Liver (tissue), 9 donors: ENCODE measurements around the gene TSPAN16. TPM values are rescaled to one million over a fixed set of nuclear protein-coding genes. Genes with fewer than 3 reads are reported as not detected.

Source experiments
- DNase-seq: peaks from one replicate; pipeline ENCODE4 v3.0.0-alpha.2; 2017; ENCODE audit warnings: low spot score
- H3K27ac ChIP-seq, 2 donors: one replicate each; pipeline ENCODE4 v1.7.0; 2013; ENCODE audit warnings: inconsistent platforms in 2 of 2, low read length in 2 of 2, control low read depth in 1 of 2, low read depth in 1 of 2, mild to moderate bottlenecking in 1 of 2
- H3K27me3 ChIP-seq, 4 donors: one replicate each; pipeline versions ENCODE4 v1.6.1 to v1.7.0; 2013; ENCODE audit warnings: low read length in 3 of 4, inconsistent platforms in 1 of 4, mild to moderate bottlenecking in 1 of 4, moderate library complexity in 1 of 4; ENCODE audit not compliant: control insufficient read depth in 4 of 4, insufficient read depth in 4 of 4
- H3K36me3 ChIP-seq, 4 donors: one replicate each; pipeline versions ENCODE4 v1.6.1 to v1.7.0; 2013; ENCODE audit warnings: low read length in 3 of 4, mild to moderate bottlenecking in 3 of 4, low read depth in 1 of 4, moderate library complexity in 1 of 4; ENCODE audit not compliant: control insufficient read depth in 4 of 4, insufficient read depth in 3 of 4
- H3K4me1 ChIP-seq, 4 donors: one replicate each; pipeline versions ENCODE4 v1.6.1 to v1.7.0; 2013; ENCODE audit warnings: low read length in 3 of 4, mild to moderate bottlenecking in 3 of 4, moderate library complexity in 1 of 4; ENCODE audit not compliant: control insufficient read depth in 4 of 4, insufficient read depth in 4 of 4
- H3K4me3 ChIP-seq, 3 donors: one replicate each; pipeline versions ENCODE4 v1.6.1 to v1.7.0; 2013; ENCODE audit warnings: low read length in 3 of 3, control low read depth in 1 of 3, low read depth in 1 of 3, mild to moderate bottlenecking in 1 of 3
- H3K9ac ChIP-seq, 2 donors: one replicate each; pipeline ENCODE4 v1.7.0; 2013; ENCODE audit warnings: low read length in 2 of 2, mild to moderate bottlenecking in 2 of 2, moderate library complexity in 2 of 2, control low read depth in 1 of 2, low read depth in 1 of 2
- H3K9me3 ChIP-seq, 4 donors: one replicate each; pipeline versions ENCODE4 v1.6.1 to v1.7.0; 2013; ENCODE audit warnings: low read length in 3 of 4; ENCODE audit not compliant: control insufficient read depth in 4 of 4
- EGR1 ChIP-seq, 2 donors: IDR thresholded peaks; 2 replicates each; pipeline ENCODE4 v1.6.1; 2016 to 2018; ENCODE audit warnings: antibody characterized with exemption in 2 of 2, low read depth in 2 of 2
- FOXA1 ChIP-seq: IDR thresholded peaks from 2 replicates; pipeline ENCODE4 v1.6.1; 2016; ENCODE audit warnings: antibody characterized with exemption
- FOXA2 ChIP-seq: IDR thresholded peaks from 2 replicates; pipeline ENCODE4 v1.6.1; 2016; ENCODE audit warnings: antibody characterized with exemption
- GABPA ChIP-seq, 2 donors: IDR thresholded peaks in 1 of 2; conservative IDR thresholded peaks in 1 of 2; 2 replicates each; pipeline ENCODE4 v1.6.1; 2016; ENCODE audit warnings: antibody characterized with exemption in 2 of 2, mild to moderate bottlenecking in 1 of 2, moderate library complexity in 1 of 2
- HNF4A ChIP-seq, 2 donors: conservative IDR thresholded peaks; 2 replicates each; pipeline ENCODE4 v1.6.1; 2016; ENCODE audit warnings: antibody characterized with exemption in 2 of 2, mild to moderate bottlenecking in 2 of 2
- HNF4G ChIP-seq: IDR thresholded peaks from 2 replicates; pipeline ENCODE4 v1.6.1; 2016; ENCODE audit warnings: antibody characterized with exemption
- JUND ChIP-seq, 2 donors: IDR thresholded peaks; 2 replicates each; pipeline ENCODE4 v1.6.1; 2016; ENCODE audit warnings: antibody characterized with exemption in 2 of 2
- NR2F2 ChIP-seq: IDR thresholded peaks from 2 replicates; pipeline ENCODE4 v1.6.1; 2016; ENCODE audit warnings: antibody characterized with exemption
- RAD21 ChIP-seq, 2 donors: IDR thresholded peaks; 2 replicates each; pipeline ENCODE4 v1.6.1; 2016; ENCODE audit warnings: antibody characterized with exemption in 2 of 2, mild to moderate bottlenecking in 2 of 2
- REST ChIP-seq: IDR thresholded peaks from 2 replicates; pipeline ENCODE4 v1.6.1; 2016; ENCODE audit warnings: antibody characterized with exemption, mild to moderate bottlenecking
- RXRA ChIP-seq, 2 donors: IDR thresholded peaks; 2 replicates each; pipeline ENCODE4 v1.6.1; 2017 to 2018; ENCODE audit warnings: antibody characterized with exemption in 2 of 2, mild to moderate bottlenecking in 1 of 2
- SP1 ChIP-seq: IDR thresholded peaks from 2 replicates; pipeline ENCODE4 v1.6.1; 2018; ENCODE audit warnings: antibody characterized with exemption, mild to moderate bottlenecking
- TAF1 ChIP-seq: conservative IDR thresholded peaks from 2 replicates; pipeline ENCODE4 v1.6.1; 2016; ENCODE audit warnings: antibody characterized with exemption, mild to moderate bottlenecking
- YY1 ChIP-seq: IDR thresholded peaks from 2 replicates; pipeline ENCODE4 v1.6.1; 2016; ENCODE audit warnings: antibody characterized with exemption, mild to moderate bottlenecking
- WGBS: extraction: QIAGEN DNeasy Blood & Tissue Kit; methylation state at CpG from one replicate; pipeline ENCODE4 v1.1.7; 2013; 5-methylcytosine and 5-hydroxymethylcytosine counted together
- polyA plus RNA-seq, 2 donors: library from polyadenylated mRNA; stranded (reverse) in 1 of 2; unstranded in 1 of 2; fragments of 200-250 nt in 1 of 2; fragments of >200 nt in 1 of 2; fragmentation: Nextera tagmentation in 1 of 2; extraction: Ambion mirVana in 1 of 2; gene quantifications; one replicate each; pipeline versions ENCODE4 v1.2.1 to v1.2.3, GENCODE V29; 2013 to 2015
- total RNA-seq, 2 donors: library from RNA; depleted of rRNA; stranded (reverse); fragments of >200 nt; gene quantifications; one replicate each; pipeline ENCODE4 v1.2.3, GENCODE V29; 2014
- donor health status: healthy.
- donor health status: healthy.
- donor health status: healthy.
- donor health status: healthy.
- donor health status: healthy.

Gene TSPAN16
- total and polyA plus RNA-seq, 4 donors = not detected

- Histone ChIP-seq H3K4me3 (peak within 1 kb of the TSS in 2 of 3 donors; percentile 48 to 73), H3K9me3 (no peaks in the 10 kb centered on the region), H3K9ac (no peak within 1 kb of the TSS), H3K27me3 (no peaks in the 10 kb centered on the region), H3K36me3 (no peaks in the 10 kb centered on the region), H3K27ac (no peak within 1 kb of the TSS), H3K4me1 (peaks cover 0 to 9% (median 2%) of the 10 kb centered on the region in 4 donors)
- WGBS = 9% methylated on average over 62 of the region's 62 CpGs
- TF ChIP-seq SP1 (peak; percentile 46), RAD21 (IDR thresholded peaks at IDR 0.05) (no peak), FOXA2 (no peak)
- DNase-seq = peak; percentile 85
Measured at GRCh38 chr19:11355160-11356073, 59.5 kb downstream of the TSPAN16 start, which contains the start of gene PLPPR2. Gene PLPPR2, plus strand, starts transcription at chr19:11355432. Its CDS starts 2,242 bp downstream, at chr19:11357674.

- Histone ChIP-seq H3K9me3 (no peaks in the 10 kb centered on the region), H3K9ac (no peak overlapping the region), H3K27me3 (no peaks in the 10 kb centered on the region), H3K27ac (no peak overlapping the region), H3K4me3 (peak overlapping the region in 2 of 3 donors; percentile 48 to 73), H3K36me3 (no peaks in the 10 kb centered on the region), H3K4me1 (peaks cover 0 to 12% (median 4%) of the 10 kb centered on the region in 4 donors)
- WGBS = 90% methylated on average over 6 of the region's 6 CpGs
- DNase-seq = no peak
- TF ChIP-seq FOXA1 = no peak
- no peak for TF ChIP-seq JUND (IDR thresholded peaks at IDR 0.05)
- TF ChIP-seq HNF4A (conservative IDR thresholded peaks at IDR 0.05) = no peak
- no peak for TF ChIP-seq FOXA2
- TF ChIP-seq GABPA (IDR thresholded peaks at IDR 0.05 in 1 of 2, conservative IDR thresholded peaks at IDR 0.05 in 1 of 2) = no peak
- TF ChIP-seq NR2F2 = no peak
- TF ChIP-seq HNF4G = no peak
- TF ChIP-seq EGR1 (IDR thresholded peaks at IDR 0.05; ENCODE audit: low read depth in 2 of 2) = no peak
- TF ChIP-seq YY1 = no peak
- TF ChIP-seq RXRA (IDR thresholded peaks at IDR 0.05) = no peak
- TF ChIP-seq SP1 = no peak
- TF ChIP-seq RAD21 (IDR thresholded peaks at IDR 0.05) = no peak
- no peak for TF ChIP-seq TAF1
Measured at GRCh38 chr19:11356074-11356397, 60.1 kb downstream of the TSPAN16 start.

GRCh38 chr19:11356676-11357550 is 61.0 kb downstream of the TSPAN16 start:
- H3K4me3 ChIP-seq = no peak overlapping the region
- H3K9ac ChIP-seq = no peak overlapping the region
- DNase-seq = no peak
- TF ChIP-seq SP1 (no peak), REST (no peak)
- H3K36me3 ChIP-seq = no peaks in the 10 kb centered on the region
- H3K9me3 ChIP-seq = no peaks in the 10 kb centered on the region
- H3K4me1 ChIP-seq = peaks cover 0 to 18% (median 6%) of the 10 kb centered on the region in 4 donors
- 89% methylated on average over 11 of the region's 11 CpGs for WGBS
- H3K27me3 ChIP-seq = no peaks in the 10 kb centered on the region
- no peak overlapping the region for H3K27ac ChIP-seq
